HepG2 (cell line): Measurements from ENCODE around the gene DDRGK1. TPM values are rescaled to one million over a fixed set of nuclear protein-coding genes. Genes with fewer than 3 reads are reported as not detected.

ENCODE experiments used
- ATAC-seq: fragments of 200-7000 bp; cut with Tn5 transposase; 3 replicates; pipeline ENCODE4 v1.9.1; 2020; ENCODE audit warnings: mild to moderate bottlenecking, moderate library complexity
- BruUV-seq: library from RNA; stranded (reverse); fragments of 400-500 nt; replicated peaks from 2 replicates; lab custom pipeline; 2021; lab: Mats Ljungman, UMichigan
- CTCF ChIA-PET: fragments of 300-600 bp; formaldehyde crosslinking; extraction: SDS; loops from one replicate; lab custom pipeline; 2021; ENCODE audit warnings: low total read pairs, inconsistent platforms, low intra/inter-chr PET ratio; lab: Yijun Ruan, JAX
- POLR2A ChIA-PET: fragments of 350-600 bp; sonication (Branson Sonifier 250); formaldehyde crosslinking; loops from one replicate; lab custom pipeline; 2020; ENCODE audit warnings: antibody characterized with exemption, inconsistent platforms; lab: Yijun Ruan, JAX
- DNase-seq: peaks from one replicate; pipeline ENCODE4 v3.0.0-alpha.2; 2015; ENCODE audit warnings: low spot score
- FAIRE-seq: peaks from 3 replicates; lab custom pipeline; 2011; peaks lifted over from hg19 to GRCh38; lab: Jason Lieb, UNC
- H2AFZ ChIP-seq: one replicate; pipeline ENCODE4 v1.6.1; 2011; ENCODE audit warnings: low read length, inconsistent platforms
- H3K27ac ChIP-seq: fragments of 300-600 bp; 3 replicates; pipeline ENCODE4 v1.8.0; 2011; ENCODE audit warnings: mixed run types, mild to moderate bottlenecking, mixed read lengths, low read length, inconsistent platforms; ENCODE audit not compliant: insufficient read depth; ENCODE audit errors: extremely low read length
- H3K27me3 ChIP-seq, 2 experiments: fragments of 200-600 bp in 1 of 2; 2 replicates in 1 of 2; 3 replicates in 1 of 2; pipeline versions ENCODE4 v1.6.0 to v1.8.0; 2011; ENCODE audit warnings: low read length in 2 of 2, mild to moderate bottlenecking in 2 of 2, moderate library complexity in 2 of 2, inconsistent platforms in 1 of 2; ENCODE audit not compliant: insufficient read depth in 2 of 2, control insufficient read depth in 1 of 2
- H3K36me3 ChIP-seq, 2 experiments: fragments of 200-600 bp in 1 of 2; replicated peaks in 1 of 2; 2 replicates in 1 of 2; 3 replicates in 1 of 2; pipeline versions ENCODE4 v1.5.1 to v1.8.0; 2011; ENCODE audit warnings: low read length in 2 of 2, inconsistent platforms in 1 of 2; ENCODE audit not compliant: insufficient read depth in 2 of 2, control insufficient read depth in 1 of 2
- H3K4me1 ChIP-seq: 2 replicates; pipeline ENCODE4 v1.5.1; 2012; ENCODE audit warnings: low read length, inconsistent platforms; ENCODE audit not compliant: insufficient read depth
- H3K4me2 ChIP-seq: 2 replicates; pipeline ENCODE4 v1.6.0; 2011; ENCODE audit warnings: low read depth, low read length, inconsistent platforms
- H3K4me3 ChIP-seq, 3 experiments: fragments of 200-600 bp in 1 of 3; sonication (generic), shearing (Covaris generic) in 1 of 3; replicated peaks in 1 of 3; 2 replicates each; pipeline ENCODE4 v1.5.1; 2011 to 2016; ENCODE audit warnings: low read length in 3 of 3, inconsistent platforms in 2 of 3, low read depth in 2 of 3, mild to moderate bottlenecking in 2 of 3, control low read depth in 1 of 3, mixed read lengths in 1 of 3; ENCODE audit not compliant: insufficient read depth in 1 of 3
- H3K79me2 ChIP-seq: one replicate; pipeline ENCODE4 v1.6.1; 2011; ENCODE audit warnings: low read length, inconsistent platforms; ENCODE audit not compliant: insufficient read depth
- H3K9ac ChIP-seq: 2 replicates; pipeline ENCODE4 v1.6.0; 2011; ENCODE audit warnings: mild to moderate bottlenecking, low read depth, low read length, inconsistent platforms; ENCODE audit not compliant: insufficient read depth
- H3K9me3 ChIP-seq: 2 replicates; pipeline ENCODE4 v1.5.1; 2012; ENCODE audit warnings: mild to moderate bottlenecking, low read length
- H4K20me1 ChIP-seq: 2 replicates; pipeline ENCODE4 v1.6.0; 2011; ENCODE audit warnings: inconsistent platforms, mild to moderate bottlenecking, low read length, moderate library complexity; ENCODE audit not compliant: insufficient read depth
- FIP1L1 ChIP-seq: fragments of 200-400 bp; formaldehyde crosslinking; IDR thresholded peaks from 2 replicates; pipeline ENCODE4 v1.6.1; 2018; ENCODE audit warnings: low read depth, mild to moderate bottlenecking, low read length, moderate library complexity, borderline replicate concordance; ENCODE audit not compliant: insufficient read depth
- FOXK2 ChIP-seq: fragments of 450-650 bp; IDR thresholded peaks from 2 replicates; pipeline ENCODE4 v1.6.1; 2016
- KDM5A ChIP-seq: fragments of 200-600 bp; sonication (generic); IDR thresholded peaks from 2 replicates; pipeline ENCODE4 v1.7.0; 2018; ENCODE audit warnings: antibody characterized with exemption, mild to moderate bottlenecking, low read length, borderline replicate concordance
- MAFG ChIP-seq: sonication (generic); formaldehyde crosslinking; IDR thresholded peaks from 2 replicates; pipeline ENCODE4 v1.5.1; 2020; ENCODE audit warnings: mild to moderate bottlenecking, missing genetic modification reagents
- REPIN1 ChIP-seq: sonication (generic); formaldehyde crosslinking; IDR thresholded peaks from 2 replicates; pipeline ENCODE4 v1.8.0; 2022; ENCODE audit warnings: missing genetic modification reagents, low read depth, mild to moderate bottlenecking, borderline replicate concordance
- RFXANK ChIP-seq: IDR thresholded peaks from 2 replicates; pipeline ENCODE4 v1.6.1; 2016
- ZC3H13 ChIP-seq: sonication (generic); formaldehyde crosslinking; IDR thresholded peaks from 2 replicates; pipeline ENCODE4 v1.8.1; 2023; ENCODE audit warnings: mild to moderate bottlenecking, missing genetic modification reagents, moderate library complexity
- ZNF761 ChIP-seq: sonication (generic); formaldehyde crosslinking; conservative IDR thresholded peaks from 2 replicates; pipeline ENCODE4 v1.4.0; 2020; ENCODE audit warnings: mild to moderate bottlenecking, missing genetic modification reagents
- ZSCAN30 ChIP-seq: sonication (generic); formaldehyde crosslinking; IDR thresholded peaks from 2 replicates; pipeline ENCODE4 v1.5.0; 2020; ENCODE audit warnings: mild to moderate bottlenecking, missing genetic modification reagents
- WGBS: methylation state at CpG from one replicate; pipeline ENCODE4 v1.1.6; 2017; ENCODE audit warnings: low lambda C conversion rate; 5-methylcytosine and 5-hydroxymethylcytosine counted together
- in situ Hi-C: cut with HindIII; loops from 2 replicates; pipeline ENCODE4 v1.10.0; 2017; ENCODE audit warnings: low pct_unique_long_range_greater_than_20kb; ENCODE audit not compliant: extremely low pct_ligation_motif_present
- intact Hi-C: fragments of 100-400 bp; cut with micrococcal nuclease; formaldehyde crosslinking; loops from one replicate; pipeline ENCODE4 v1.10.0; 2022; ENCODE audit not compliant: unreplicated experiment
- polyA plus RNA-seq, 8 experiments: library from polyadenylated mRNA; depleted of rRNA in 3 of 8; stranded (reverse) in 7 of 8; unstranded in 1 of 8; fragments of >200 nt; fragmentation: Illumina TruSeq in 4 of 8; extraction: Trizol in 4 of 8; gene quantifications; 2 replicates each; pipeline versions ENCODE4 v1.2.1 to v1.2.3, GENCODE V29; 2011 to 2016; ENCODE audit warnings: low read depth in 4 of 8, missing spikeins in 1 of 8, mixed read lengths in 1 of 8; ENCODE audit not compliant: insufficient read depth in 1 of 8
- total RNA-seq, 5 experiments: library from RNA; depleted of rRNA; stranded (reverse); fragments of >200 nt; fragmentation: Illumina TruSeq; extraction: Trizol; gene quantifications; 2 replicates each; pipeline ENCODE4 v1.2.3, GENCODE V29; 2016; ENCODE audit warnings: low read depth in 1 of 5
- TF ChIP-seq, protein P1 (sequence below): sonication (generic); formaldehyde crosslinking; IDR thresholded peaks from 2 replicates; pipeline ENCODE4 v1.9.0; 2021; ENCODE audit warnings: missing genetic modification reagents, borderline replicate concordance
- TF ChIP-seq, protein P2 (sequence below): IDR thresholded peaks from 2 replicates; pipeline ENCODE4 v1.6.1; 2016; ENCODE audit warnings: missing compliant biosample characterization, missing genetic modification reagents, borderline replicate concordance
- TF ChIP-seq, protein P3 (sequence below): sonication (generic); formaldehyde crosslinking; IDR thresholded peaks from 2 replicates; pipeline ENCODE4 v1.4.0; 2020; ENCODE audit warnings: missing genetic modification reagents
- TF ChIP-seq, protein P4 (sequence below): sonication (generic); formaldehyde crosslinking; IDR thresholded peaks from 2 replicates; pipeline ENCODE4 v1.8.0; 2022; ENCODE audit warnings: mild to moderate bottlenecking, missing genetic modification reagents, borderline replicate concordance

DDRGK1 gene
- total and polyA plus RNA-seq, 2 of the 13 experiments (the other 11 are each of a cell fraction or from before 2014, with no cell fraction given), result 96.7 to 149 TPM

DNA sequence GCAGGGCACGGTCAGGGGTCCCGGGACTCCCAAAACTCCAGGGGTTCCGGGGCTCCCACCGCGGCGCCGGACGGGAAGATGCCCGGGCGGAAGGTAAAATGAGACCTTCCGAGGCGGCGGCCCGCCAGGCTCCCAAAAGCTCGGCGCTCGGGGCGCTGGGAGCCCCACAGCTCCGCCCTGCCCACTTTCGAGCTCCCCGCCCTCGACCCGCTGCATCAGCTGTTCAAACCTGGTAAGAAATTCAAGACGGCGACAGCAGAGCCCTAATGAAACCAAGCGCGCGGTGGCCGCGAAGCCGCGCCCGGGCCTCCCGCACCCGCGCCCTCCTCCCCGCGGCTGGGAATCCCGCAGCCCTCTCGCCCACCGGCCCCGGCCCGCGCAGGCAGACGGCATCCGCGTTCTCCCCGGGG lies 34.1 kb upstream of the DDRGK1 start:
- no peaks in the 10 kb centered on the region; a peak in 2 of 5 replicates for H3K36me3 ChIP-seq
- ChIA-PET CTCF (interaction anchor here (1.7 to 1.8 kb wide), 2 partner anchors 11 to 20 kb away, joined by 5 to 6 read pairs; no protein-coding TSS in a partner anchor), POLR2A (interaction anchor here (0.8 to 2.7 kb wide), 5 partner anchors 9 to 29 kb away, joined by 3 to 20 read pairs (median 7); partner anchors contain the start of gene ITPA)
- H3K4me1 ChIP-seq, result peaks cover 63% of the 10 kb centered on the region
- H3K4me3 ChIP-seq, result peak overlapping the region; percentile 59 to 83 (median 83)
- H4K20me1 ChIP-seq, result no peaks in the 10 kb centered on the region
- FAIRE-seq (no peak), ATAC-seq (peak; percentile 11), DNase-seq (no peak)
- H3K9me3 ChIP-seq, result no peaks in the 10 kb centered on the region
- H3K4me2 ChIP-seq, result peak overlapping the region; percentile 84
- H3K27me3 ChIP-seq, result peaks cover 6 to 40% of the 10 kb centered on the region in 2 experiments
- under 1% methylated on average over 44 of the region's 48 CpGs for WGBS
- H3K27ac ChIP-seq, result no peak overlapping the region
- in situ Hi-C loops, result no loop called here
- no TSS peak for BruUV-seq
- intact Hi-C loops, result loop anchor here (1.0 kb wide), 1 partner anchor 34 kb away; the partner anchor contains the start of gene DDRGK1
- no peak overlapping the region for H2AFZ ChIP-seq
- H3K9ac ChIP-seq, result peak overlapping the region; percentile 57
- H3K79me2 ChIP-seq, result no peaks in the 10 kb centered on the region
- TF ChIP-seq, protein P1, sequence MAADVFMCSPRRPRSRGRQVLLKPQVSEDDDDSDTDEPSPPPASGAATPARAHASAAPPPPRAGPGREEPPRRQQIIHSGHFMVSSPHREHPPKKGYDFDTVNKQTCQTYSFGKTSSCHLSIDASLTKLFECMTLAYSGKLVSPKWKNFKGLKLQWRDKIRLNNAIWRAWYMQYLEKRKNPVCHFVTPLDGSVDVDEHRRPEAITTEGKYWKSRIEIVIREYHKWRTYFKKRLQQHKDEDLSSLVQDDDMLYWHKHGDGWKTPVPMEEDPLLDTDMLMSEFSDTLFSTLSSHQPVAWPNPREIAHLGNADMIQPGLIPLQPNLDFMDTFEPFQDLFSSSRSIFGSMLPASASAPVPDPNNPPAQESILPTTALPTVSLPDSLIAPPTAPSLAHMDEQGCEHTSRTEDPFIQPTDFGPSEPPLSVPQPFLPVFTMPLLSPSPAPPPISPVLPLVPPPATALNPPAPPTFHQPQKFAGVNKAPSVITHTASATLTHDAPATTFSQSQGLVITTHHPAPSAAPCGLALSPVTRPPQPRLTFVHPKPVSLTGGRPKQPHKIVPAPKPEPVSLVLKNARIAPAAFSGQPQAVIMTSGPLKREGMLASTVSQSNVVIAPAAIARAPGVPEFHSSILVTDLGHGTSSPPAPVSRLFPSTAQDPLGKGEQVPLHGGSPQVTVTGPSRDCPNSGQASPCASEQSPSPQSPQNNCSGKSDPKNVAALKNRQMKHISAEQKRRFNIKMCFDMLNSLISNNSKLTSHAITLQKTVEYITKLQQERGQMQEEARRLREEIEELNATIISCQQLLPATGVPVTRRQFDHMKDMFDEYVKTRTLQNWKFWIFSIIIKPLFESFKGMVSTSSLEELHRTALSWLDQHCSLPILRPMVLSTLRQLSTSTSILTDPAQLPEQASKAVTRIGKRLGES (CRISPR knock-in tag), result no peak
- TF ChIP-seq ZSCAN30 (no peak), FIP1L1 (no peak), FOXK2 (no peak), KDM5A (no peak), MAFG (CRISPR knock-in tag) (no peak), RFXANK (CRISPR knock-in tag) (no peak), REPIN1 (CRISPR knock-in tag) (no peak), ZC3H13 (peak; percentile 45; the same call in 1 of the 2 replicates), ZNF761 (CRISPR knock-in tag) (0 out of 2 replicates have a peak, but pooled peaks have one; percentile 35)
- TF ChIP-seq, protein P2, sequence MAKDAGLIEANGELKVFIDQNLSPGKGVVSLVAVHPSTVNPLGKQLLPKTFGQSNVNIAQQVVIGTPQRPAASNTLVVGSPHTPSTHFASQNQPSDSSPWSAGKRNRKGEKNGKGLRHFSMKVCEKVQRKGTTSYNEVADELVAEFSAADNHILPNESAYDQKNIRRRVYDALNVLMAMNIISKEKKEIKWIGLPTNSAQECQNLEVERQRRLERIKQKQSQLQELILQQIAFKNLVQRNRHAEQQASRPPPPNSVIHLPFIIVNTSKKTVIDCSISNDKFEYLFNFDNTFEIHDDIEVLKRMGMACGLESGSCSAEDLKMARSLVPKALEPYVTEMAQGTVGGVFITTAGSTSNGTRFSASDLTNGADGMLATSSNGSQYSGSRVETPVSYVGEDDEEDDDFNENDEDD, result peak; percentile 6; the same call in 1 of the 2 replicates
- TF ChIP-seq, protein P3, sequence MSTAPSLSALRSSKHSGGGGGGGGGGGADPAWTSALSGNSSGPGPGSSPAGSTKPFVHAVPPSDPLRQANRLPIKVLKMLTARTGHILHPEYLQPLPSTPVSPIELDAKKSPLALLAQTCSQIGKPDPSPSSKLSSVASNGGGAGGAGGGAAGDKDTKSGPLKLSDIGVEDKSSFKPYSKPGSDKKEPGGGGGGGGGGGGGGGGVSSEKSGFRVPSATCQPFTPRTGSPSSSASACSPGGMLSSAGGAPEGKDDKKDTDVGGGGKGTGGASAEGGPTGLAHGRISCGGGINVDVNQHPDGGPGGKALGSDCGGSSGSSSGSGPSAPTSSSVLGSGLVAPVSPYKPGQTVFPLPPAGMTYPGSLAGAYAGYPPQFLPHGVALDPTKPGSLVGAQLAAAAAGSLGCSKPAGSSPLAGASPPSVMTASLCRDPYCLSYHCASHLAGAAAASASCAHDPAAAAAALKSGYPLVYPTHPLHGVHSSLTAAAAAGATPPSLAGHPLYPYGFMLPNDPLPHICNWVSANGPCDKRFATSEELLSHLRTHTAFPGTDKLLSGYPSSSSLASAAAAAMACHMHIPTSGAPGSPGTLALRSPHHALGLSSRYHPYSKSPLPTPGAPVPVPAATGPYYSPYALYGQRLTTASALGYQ (CRISPR knock-in tag), result 0 out of 2 replicates have a peak, but pooled peaks have one; percentile 12
- TF ChIP-seq, protein P4, sequence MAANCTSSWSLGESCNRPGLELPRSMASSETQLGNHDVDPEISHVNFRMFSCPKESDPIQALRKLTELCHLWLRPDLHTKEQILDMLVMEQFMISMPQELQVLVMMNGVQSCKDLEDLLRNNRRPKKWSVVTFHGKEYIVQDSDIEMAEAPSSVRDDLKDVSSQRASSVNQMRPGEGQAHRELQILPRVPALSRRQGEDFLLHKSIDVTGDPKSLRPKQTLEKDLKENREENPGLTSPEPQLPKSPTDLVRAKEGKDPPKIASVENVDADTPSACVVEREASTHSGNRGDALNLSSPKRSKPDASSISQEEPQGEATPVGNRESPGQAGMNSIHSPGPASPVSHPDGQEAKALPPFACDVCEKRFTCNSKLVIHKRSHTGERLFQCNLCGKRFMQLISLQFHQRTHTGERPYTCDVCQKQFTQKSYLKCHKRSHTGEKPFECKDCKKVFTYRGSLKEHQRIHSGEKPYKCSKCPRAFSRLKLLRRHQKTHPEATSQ (CRISPR knock-in tag), result 0 out of 2 replicates have a peak, but pooled peaks have one; percentile 26
